ENCODE data around the gene TWSG1. TPM values are rescaled to one million over a fixed set of nuclear protein-coding genes. Genes with fewer than 3 reads are reported as not detected.
"Not testable (repeated sequence)": the region's sequence is repeated elsewhere in the genome, so short reads cannot be mapped to it uniquely, and the experiment has no call there.

Gene TWSG1
- total RNA-seq, 1 donor from 2014 or later, result 25.8 TPM

GRCh38 chr18:9362869-9363268 lies 28.3 kb downstream of the TWSG1 start:
- no peak for FAIRE-seq
- DNase-seq (ENCODE audit: low read depth), result peak; percentile 27
- H3K36me3 ChIP-seq (ENCODE audit: control insufficient read depth, insufficient read depth, low read length), result peaks cover under 1% of the 10 kb centered on the region
- no peaks in the 10 kb centered on the region for H3K27me3 ChIP-seq (ENCODE audit: control insufficient read depth, insufficient read depth, low read length)
- no peak overlapping the region for H3K4me3 ChIP-seq (ENCODE audit: low read depth, low read length)
- TF ChIP-seq CTCF (IDR thresholded peaks at IDR 0.05; ENCODE audit: insufficient read depth, low read length, severe bottlenecking), result no peak

- DNase-seq (ENCODE audit: low read depth) (peak; percentile 87), FAIRE-seq (no peak)
- H3K4me3 ChIP-seq (ENCODE audit: low read depth, low read length), result no peak overlapping the region
These were observed 29.7 kb downstream of the TWSG1 start for GRCh38 chr18:9364242-9364641.

GRCh38 chr18:9365406-9365805 lies 30.8 kb downstream of the TWSG1 start:
- DNase-seq (ENCODE audit: low read depth) (no peak), FAIRE-seq (no peak)
- Histone ChIP-seq H3K4me3 (ENCODE audit: low read depth, low read length) (no peak overlapping the region), H3K27me3 (ENCODE audit: control insufficient read depth, insufficient read depth, low read length) (no peaks in the 10 kb centered on the region), H3K36me3 (ENCODE audit: control insufficient read depth, insufficient read depth, low read length) (peaks cover 1% of the 10 kb centered on the region)
- no peak for TF ChIP-seq CTCF (IDR thresholded peaks at IDR 0.05; ENCODE audit: insufficient read depth, low read length, severe bottlenecking)

More at GRCh38 chr18:9364242-9364641, 29.7 kb downstream of the TWSG1 start:
- H3K27me3 ChIP-seq (ENCODE audit: control insufficient read depth, insufficient read depth, low read length), result no peaks in the 10 kb centered on the region
- peaks cover 1% of the 10 kb centered on the region for H3K36me3 ChIP-seq (ENCODE audit: control insufficient read depth, insufficient read depth, low read length)
- no peak for TF ChIP-seq CTCF (IDR thresholded peaks at IDR 0.05; ENCODE audit: insufficient read depth, low read length, severe bottlenecking)

- peak; percentile 65 for TF ChIP-seq CTCF (IDR thresholded peaks at IDR 0.05; ENCODE audit: insufficient read depth, low read length, severe bottlenecking)
- Histone ChIP-seq H3K36me3 (ENCODE audit: control insufficient read depth, insufficient read depth, low read length) (peaks cover 1% of the 10 kb centered on the region), H3K4me3 (ENCODE audit: low read depth, low read length) (no peak overlapping the region), H3K27me3 (ENCODE audit: control insufficient read depth, insufficient read depth, low read length) (no peaks in the 10 kb centered on the region)
- peak; percentile 89 for DNase-seq (ENCODE audit: low read depth)
- FAIRE-seq, result peak; percentile 80
These were observed 31.6 kb downstream of the TWSG1 start for GRCh38 chr18:9366126-9366714.

- H3K27me3 ChIP-seq (ENCODE audit: control insufficient read depth, insufficient read depth, low read length); H3K36me3 ChIP-seq (ENCODE audit: control insufficient read depth, insufficient read depth, low read length); FAIRE-seq; H3K4me3 ChIP-seq (ENCODE audit: low read depth, low read length); DNase-seq (ENCODE audit: low read depth): not testable (repeated sequence)
These were observed 38.7 kb downstream of the TWSG1 start for GRCh38 chr18:9373254-9373653.

GRCh38 chr18:9379118-9379517 lies 44.5 kb downstream of the TWSG1 start:
- no peak overlapping the region for H3K4me3 ChIP-seq (ENCODE audit: low read depth, low read length)
- no peak for TF ChIP-seq CTCF (IDR thresholded peaks at IDR 0.05; ENCODE audit: insufficient read depth, low read length, severe bottlenecking)
- DNase-seq (ENCODE audit: low read depth) (no peak), FAIRE-seq (no peak)
- no peaks in the 10 kb centered on the region for H3K27me3 ChIP-seq (ENCODE audit: control insufficient read depth, insufficient read depth, low read length)
- H3K36me3 ChIP-seq (ENCODE audit: control insufficient read depth, insufficient read depth, low read length), result no peaks in the 10 kb centered on the region
